ENCODE data around the gene AAR2.
A peak's percentile ranks its signal among the peaks of the same experiment; 100 is the strongest.

AAR2 gene

DNA sequence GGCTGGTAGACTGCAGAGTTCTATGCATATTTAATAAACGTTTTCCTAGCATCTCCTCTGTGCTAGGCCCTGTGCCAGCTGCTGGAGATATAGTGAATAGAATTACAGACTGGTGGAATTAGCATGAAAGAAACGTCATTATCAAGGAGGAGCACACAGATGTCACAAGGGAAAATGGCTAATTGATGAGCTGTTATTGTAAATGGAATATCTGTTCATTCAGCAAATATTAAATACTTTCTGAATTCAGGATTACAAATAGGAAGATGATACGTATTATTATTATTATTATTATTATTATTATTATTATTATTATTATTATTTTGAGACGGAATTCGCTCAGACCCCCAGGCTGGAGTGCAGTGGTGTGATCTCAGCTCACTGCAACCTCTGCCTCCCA is 1.2 kb downstream of the AAR2 start:
- TF ChIP-seq, protein P1, sequence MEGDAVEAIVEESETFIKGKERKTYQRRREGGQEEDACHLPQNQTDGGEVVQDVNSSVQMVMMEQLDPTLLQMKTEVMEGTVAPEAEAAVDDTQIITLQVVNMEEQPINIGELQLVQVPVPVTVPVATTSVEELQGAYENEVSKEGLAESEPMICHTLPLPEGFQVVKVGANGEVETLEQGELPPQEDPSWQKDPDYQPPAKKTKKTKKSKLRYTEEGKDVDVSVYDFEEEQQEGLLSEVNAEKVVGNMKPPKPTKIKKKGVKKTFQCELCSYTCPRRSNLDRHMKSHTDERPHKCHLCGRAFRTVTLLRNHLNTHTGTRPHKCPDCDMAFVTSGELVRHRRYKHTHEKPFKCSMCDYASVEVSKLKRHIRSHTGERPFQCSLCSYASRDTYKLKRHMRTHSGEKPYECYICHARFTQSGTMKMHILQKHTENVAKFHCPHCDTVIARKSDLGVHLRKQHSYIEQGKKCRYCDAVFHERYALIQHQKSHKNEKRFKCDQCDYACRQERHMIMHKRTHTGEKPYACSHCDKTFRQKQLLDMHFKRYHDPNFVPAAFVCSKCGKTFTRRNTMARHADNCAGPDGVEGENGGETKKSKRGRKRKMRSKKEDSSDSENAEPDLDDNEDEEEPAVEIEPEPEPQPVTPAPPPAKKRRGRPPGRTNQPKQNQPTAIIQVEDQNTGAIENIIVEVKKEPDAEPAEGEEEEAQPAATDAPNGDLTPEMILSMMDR (IDR thresholded peaks at IDR 0.05; ENCODE audit: low read depth, low read length, missing control alignments) = no peak
- no peak overlapping the region for H3K27ac ChIP-seq
- H3K27me3 ChIP-seq (replicated peaks) = no peaks in the 10 kb centered on the region
- H3K4me3 ChIP-seq (ENCODE audit: low read depth, low read length) = peak overlapping the region; percentile 91
- in situ Hi-C loops (cut with HindIII; ENCODE audit: low pct_ligation_motif_present, low sequenced_read_pairs) = no loop called here
- DNase-seq = no peak
- peaks cover 15% of the 10 kb centered on the region for H3K36me3 ChIP-seq (replicated peaks)

DNA sequence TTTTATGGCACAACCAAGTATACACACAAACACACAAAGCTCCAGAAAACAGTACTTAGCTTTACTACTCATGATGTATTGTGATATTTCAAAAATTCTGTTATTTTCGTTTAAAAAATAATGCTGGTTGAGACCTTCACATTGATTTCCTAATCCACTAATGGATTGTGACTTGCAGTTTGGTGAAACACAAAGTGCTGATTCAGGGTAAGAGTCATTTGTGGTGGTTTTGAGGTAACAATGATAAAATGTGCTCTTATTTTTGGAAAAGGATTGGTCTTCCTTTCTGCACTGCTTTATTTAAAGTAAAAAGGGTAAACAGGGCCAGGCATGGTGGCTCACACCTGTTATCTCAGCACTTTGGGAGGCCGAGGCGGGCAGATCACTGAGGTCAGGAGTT is 1.9 kb downstream of the AAR2 start:
- in situ Hi-C loops (cut with HindIII; ENCODE audit: low pct_ligation_motif_present, low sequenced_read_pairs) = no loop called here

DNA sequence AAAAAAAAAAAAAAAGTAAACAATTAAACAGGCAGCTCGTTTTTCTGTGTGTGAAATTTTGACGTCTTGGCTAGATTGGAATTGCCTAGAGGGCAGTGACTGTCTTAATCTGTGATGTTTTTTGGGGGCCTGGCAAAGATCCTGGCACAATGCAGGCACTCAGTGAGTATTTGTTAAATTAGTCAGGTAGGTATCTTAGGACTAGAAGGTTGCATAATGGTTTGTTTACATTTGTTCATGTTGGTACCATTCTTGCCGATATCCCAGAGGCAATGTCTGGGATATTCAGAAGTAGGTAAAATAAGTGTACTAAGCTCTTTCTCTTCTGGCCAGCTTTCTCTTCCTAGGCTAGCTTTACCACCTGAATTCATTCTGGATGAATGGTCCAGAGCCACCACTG is 2.5 kb downstream of the AAR2 start:
- peaks cover 21% of the 10 kb centered on the region for H3K36me3 ChIP-seq (replicated peaks)
- in situ Hi-C loops (cut with HindIII; ENCODE audit: low pct_ligation_motif_present, low sequenced_read_pairs) = no loop called here
- H3K27ac ChIP-seq = no peak overlapping the region
- TF ChIP-seq, protein P1 (IDR thresholded peaks at IDR 0.05; ENCODE audit: low read depth, low read length, missing control alignments) = no peak
- DNase-seq = no peak
- no peaks in the 10 kb centered on the region for H3K27me3 ChIP-seq (replicated peaks)
- H3K4me3 ChIP-seq (ENCODE audit: low read depth, low read length) = no peak overlapping the region

More for the DNA sequence above, 1.9 kb downstream of the AAR2 start:
- H3K36me3 ChIP-seq (replicated peaks) = peaks cover 15% of the 10 kb centered on the region
- H3K27me3 ChIP-seq (replicated peaks) = no peaks in the 10 kb centered on the region
- no peak overlapping the region for H3K27ac ChIP-seq
- no peak for DNase-seq
- no peak overlapping the region for H3K4me3 ChIP-seq (ENCODE audit: low read depth, low read length)
- TF ChIP-seq, protein P1 (IDR thresholded peaks at IDR 0.05; ENCODE audit: low read depth, low read length, missing control alignments) = no peak

DNA sequence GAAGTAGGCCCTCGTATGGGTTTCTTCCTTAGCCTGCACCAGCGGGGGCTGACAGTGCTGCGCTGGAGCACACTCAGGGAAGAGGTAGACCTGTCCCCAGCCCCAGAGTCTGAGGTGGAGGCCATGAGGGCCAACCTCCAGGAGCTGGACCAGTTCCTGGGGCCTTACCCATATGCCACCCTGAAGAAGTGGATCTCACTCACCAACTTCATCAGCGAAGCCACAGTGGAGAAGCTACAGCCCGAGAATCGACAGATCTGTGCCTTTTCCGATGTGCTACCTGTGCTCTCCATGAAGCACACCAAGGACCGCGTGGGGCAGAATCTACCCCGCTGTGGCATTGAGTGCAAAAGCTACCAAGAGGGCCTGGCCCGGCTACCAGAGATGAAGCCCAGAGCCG is 3.8 kb downstream of the AAR2 start:
- in situ Hi-C loops (cut with HindIII; ENCODE audit: low pct_ligation_motif_present, low sequenced_read_pairs) = no loop called here
- H3K36me3 ChIP-seq (replicated peaks) = peaks cover 34% of the 10 kb centered on the region

DNA sequence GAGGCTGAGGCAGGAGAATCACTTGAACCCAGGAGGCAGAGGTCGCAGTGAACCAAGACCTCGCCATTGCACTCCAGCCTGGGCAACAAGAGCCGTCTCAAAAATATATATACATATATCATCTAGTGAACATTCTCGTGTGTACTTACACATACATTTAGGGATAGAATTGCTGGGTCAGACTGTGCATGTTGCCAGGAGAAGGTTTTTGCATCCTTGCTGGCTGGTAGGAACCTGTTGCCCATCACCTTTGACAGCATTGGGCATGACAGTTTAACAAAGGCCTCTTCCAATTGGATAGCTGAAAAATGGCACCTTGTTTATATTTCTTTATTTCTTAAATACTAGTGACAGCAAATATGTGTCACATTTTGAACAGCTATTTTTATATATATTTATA is 5.4 kb downstream of the AAR2 start:
- in situ Hi-C loops (cut with HindIII; ENCODE audit: low pct_ligation_motif_present, low sequenced_read_pairs) = no loop called here
- DNase-seq = no peak
- no peak overlapping the region for H3K27ac ChIP-seq
- peaks cover 50% of the 10 kb centered on the region for H3K36me3 ChIP-seq (replicated peaks)
- no peak overlapping the region for H3K4me3 ChIP-seq (ENCODE audit: low read depth, low read length)
- H3K27me3 ChIP-seq (replicated peaks) = no peaks in the 10 kb centered on the region
- TF ChIP-seq, protein P1 (IDR thresholded peaks at IDR 0.05; ENCODE audit: low read depth, low read length, missing control alignments) = no peak

More for the DNA sequence above, 3.8 kb downstream of the AAR2 start:
- DNase-seq = no peak
- H3K27me3 ChIP-seq (replicated peaks) = no peaks in the 10 kb centered on the region
- H3K4me3 ChIP-seq (ENCODE audit: low read depth, low read length) = no peak overlapping the region
- TF ChIP-seq, protein P1 (IDR thresholded peaks at IDR 0.05; ENCODE audit: low read depth, low read length, missing control alignments) = no peak
- no peak overlapping the region for H3K27ac ChIP-seq

DNA sequence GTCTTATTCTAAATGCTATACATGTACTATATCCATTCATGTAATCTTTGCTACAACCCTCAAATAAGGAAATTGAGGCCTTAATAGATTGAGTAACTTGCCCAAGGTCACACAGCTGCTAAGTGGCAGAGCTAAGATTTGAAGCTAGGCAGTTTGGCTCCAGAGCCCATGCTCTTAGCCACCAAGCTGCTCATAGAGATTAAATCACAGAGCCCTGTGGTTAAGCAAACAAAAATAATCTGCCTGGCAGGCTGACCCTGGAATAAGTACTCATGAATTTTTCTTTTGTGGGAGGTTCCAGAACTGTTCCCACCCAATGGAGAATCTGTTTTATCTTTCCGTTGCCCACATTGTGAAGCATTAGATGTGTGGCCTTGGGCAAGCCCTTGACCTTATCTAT is 7.4 kb downstream of the AAR2 start:
- no peak for DNase-seq
- no peaks in the 10 kb centered on the region for H3K27me3 ChIP-seq (replicated peaks)
- TF ChIP-seq, protein P1 (IDR thresholded peaks at IDR 0.05; ENCODE audit: low read depth, low read length, missing control alignments) = no peak
- H3K27ac ChIP-seq = no peak overlapping the region
- in situ Hi-C loops (cut with HindIII; ENCODE audit: low pct_ligation_motif_present, low sequenced_read_pairs) = no loop called here
- H3K36me3 ChIP-seq (replicated peaks) = peaks cover 65% of the 10 kb centered on the region
- no peak overlapping the region for H3K4me3 ChIP-seq (ENCODE audit: low read depth, low read length)
